Lung microvascular endothelial cell (primary cell): Measurements from ENCODE around the gene ADGRA1. TPM values are rescaled to one million over a fixed set of nuclear protein-coding genes. Genes with fewer than 3 reads are reported as not detected.
"Not testable (repeated sequence)": the region's sequence is repeated elsewhere in the genome, so short reads cannot be mapped to it uniquely, and the experiment has no call there.

ENCODE experiments used
- DNase-seq, 2 donors: peaks; one replicate each; pipeline versions ENCODE4 v3.0.0 to v3.0.0-alpha.2; 2010; ENCODE audit warnings: low read depth in 2 of 2
- total RNA-seq: library from RNA; depleted of rRNA; stranded (reverse); fragments of >200 nt; gene quantifications from 2 replicates; pipeline ENCODE4 v1.2.1, GENCODE V29; 2014

ADGRA1 gene
- total RNA-seq, 1 donor from 2014 or later = under 0.01 TPM

GRCh38 chr10:133142523-133143199 is 54.9 kb downstream of the ADGRA1 start:
- no peak for DNase-seq

DNA sequence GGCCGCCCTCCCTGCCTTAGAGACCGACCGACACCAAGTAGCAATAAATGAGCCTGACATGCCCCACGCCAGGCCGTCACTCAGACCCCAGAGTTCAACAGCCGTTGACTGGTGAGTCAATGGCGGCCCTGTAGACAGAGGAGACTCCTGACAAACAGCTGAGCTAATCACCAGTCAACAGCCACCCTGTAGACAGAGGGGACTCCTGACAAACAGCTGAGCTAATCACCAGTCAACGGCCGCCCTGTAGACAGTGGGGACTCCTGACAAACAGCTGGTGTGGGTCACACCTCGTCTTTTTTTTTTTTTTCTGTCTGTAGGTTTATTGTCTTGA is 55.4 kb downstream of the ADGRA1 start:
- no peak for DNase-seq

DNA sequence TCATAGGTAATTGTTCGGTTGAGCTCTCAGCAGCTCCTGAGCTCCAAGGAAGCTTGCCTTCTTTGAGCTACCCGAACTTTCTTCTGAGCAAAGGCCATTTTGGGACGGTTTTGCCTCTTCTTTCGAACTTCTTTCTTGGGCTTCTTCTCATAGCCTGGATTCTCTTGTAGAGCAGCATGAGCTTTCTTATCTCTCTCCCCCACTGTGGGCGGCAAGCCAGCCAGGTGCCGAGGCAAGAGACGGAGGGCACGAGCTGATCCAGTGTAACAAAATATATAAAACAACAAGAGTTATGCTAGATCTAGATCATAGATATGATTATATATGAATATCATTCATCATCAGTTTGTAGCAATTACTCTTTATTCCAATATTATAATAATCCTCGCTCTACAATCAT is 55.8 kb downstream of the ADGRA1 start:
- DNase-seq = no peak

- DNase-seq = no peak
Observed at GRCh38 chr10:133144771-133145170, 57.0 kb downstream of the ADGRA1 start.

DNA sequence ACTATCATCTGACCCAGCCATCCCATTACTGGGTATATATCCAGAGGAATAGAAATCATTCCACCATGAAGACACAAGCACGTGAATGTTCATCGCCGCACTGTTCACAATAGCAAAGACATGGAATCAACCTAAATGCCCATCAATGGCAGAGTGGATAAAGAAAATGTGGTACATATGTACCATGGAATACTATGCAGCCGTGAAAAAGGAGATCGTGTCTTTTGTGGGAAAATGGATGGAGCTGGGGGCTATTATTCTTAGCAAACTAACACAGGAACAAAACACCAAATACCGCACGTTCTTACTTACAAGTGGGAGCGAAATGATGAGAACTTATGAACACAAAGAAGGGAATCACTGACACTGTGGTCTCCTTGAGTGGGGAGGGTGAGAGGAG is 62.5 kb downstream of the ADGRA1 start:
- DNase-seq = no peak

GRCh38 chr10:133150656-133151055 is 62.9 kb downstream of the ADGRA1 start:
- no peak for DNase-seq

GRCh38 chr10:133151071-133151470 is 63.3 kb downstream of the ADGRA1 start:
- DNase-seq = not testable (repeated sequence)

- DNase-seq = no peak
Observed at GRCh38 chr10:133151543-133151972, 63.8 kb downstream of the ADGRA1 start.

DNA sequence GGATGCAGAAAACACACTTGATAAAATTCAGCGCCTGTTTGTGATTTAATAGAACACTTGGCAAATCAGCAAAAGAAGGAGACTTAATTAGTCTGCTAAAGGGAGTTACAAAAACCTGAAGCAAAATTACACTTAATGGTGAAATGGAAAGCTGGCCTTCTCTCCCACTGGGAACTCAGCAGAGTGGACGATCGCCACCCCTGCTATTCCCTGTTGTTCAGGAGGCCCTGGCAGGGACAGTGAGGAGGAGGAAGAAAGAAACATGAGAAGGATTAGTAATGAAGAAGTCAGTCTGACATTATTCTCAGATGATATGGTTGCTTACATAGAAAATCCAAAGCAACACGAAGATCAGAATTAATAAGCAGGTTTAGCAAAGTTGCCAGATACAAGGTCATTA is 66.7 kb downstream of the ADGRA1 start:
- no peak for DNase-seq

DNA sequence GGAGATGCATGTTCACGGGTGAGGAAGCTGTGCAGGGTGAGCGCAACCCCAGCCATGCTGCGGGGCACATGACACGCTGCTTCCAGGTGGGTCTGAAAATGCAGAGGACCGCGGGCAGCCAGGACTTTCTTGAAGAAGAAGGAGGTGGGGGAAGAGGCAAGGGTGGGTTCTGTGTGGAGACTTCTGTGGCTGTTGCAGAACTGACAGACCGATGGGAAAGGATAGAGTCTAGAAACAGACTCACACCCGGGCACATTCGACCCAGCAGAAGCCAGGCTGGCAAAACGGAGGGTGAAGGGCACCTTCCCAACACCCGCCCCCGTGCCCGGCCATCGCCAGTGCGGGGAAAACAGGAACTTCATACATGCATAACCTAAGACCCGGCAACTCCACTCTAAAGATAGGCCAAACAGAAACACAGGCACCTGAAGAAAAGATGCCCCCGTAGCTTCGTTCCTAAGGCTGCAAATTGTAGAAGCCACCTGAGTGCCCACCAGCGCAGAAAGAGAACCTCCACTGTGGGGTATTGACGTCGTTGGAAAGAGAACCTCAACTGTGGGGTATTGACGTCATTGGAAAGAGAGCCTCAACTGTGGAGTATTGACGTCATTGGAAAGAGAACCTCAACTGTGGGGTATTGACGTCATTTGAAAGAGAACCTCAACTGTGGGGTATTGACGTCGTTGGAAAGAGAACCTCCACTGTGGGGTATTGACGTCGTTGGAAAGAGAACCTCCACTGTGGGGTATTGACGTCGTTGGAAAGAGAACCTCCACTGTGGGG is 67.5 kb downstream of the ADGRA1 start:
- no peak for DNase-seq

DNA sequence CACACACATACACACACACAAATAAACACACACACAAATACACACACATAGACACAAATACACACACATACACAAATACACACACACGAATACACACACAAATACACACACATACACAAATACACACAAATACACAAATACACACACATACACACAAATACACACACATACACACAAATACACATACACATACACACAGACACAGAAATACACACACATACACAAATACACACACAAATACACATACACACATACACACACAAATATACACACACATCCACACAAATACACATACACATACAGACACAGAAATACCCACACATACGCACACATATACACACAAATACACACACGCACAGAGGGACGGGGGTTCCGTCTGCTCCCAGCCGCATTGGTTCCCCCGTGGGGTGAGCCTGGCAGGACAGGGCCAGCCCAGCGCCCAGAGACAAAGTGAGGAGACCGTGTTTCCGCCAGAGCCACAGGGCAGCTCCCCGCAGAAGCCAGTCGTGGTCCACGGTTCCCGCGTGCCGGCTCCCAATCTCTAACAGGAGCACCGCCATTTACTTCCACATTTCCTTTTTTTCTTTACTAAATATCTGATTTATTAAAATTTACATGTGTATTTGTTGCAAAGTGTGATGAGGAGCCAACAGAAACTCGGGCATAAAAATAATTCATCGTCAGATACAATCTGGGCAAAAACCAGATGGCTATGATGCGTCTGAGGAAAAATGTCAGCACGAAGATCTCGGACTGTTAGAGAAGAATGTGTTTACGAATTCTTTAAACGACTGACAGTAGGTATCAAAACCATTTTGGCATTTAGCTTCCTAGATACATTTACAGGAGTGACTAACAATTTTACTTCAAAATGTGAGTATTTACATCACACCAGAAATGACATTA is 69.2 kb downstream of the ADGRA1 start:
- no peak for DNase-seq

- no peak for DNase-seq
Observed at GRCh38 chr10:133157662-133158436, 70.1 kb downstream of the ADGRA1 start.

DNA sequence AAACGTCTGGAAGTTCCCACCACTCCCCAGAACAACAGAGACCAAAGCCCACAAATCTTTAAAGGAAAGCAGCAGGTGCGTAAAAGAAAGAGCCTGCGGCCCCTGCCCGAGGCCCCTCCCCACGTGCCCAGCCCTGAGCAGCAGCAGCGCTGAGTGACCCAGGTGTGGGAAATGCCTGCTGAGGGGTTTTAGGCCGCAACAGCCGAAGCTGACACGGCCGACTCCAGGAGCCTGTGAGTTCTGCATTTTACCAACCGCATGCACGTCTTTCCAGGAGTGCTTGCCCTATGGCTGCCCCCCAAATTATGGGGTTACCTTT is 70.7 kb downstream of the ADGRA1 start:
- DNase-seq = no peak

DNA sequence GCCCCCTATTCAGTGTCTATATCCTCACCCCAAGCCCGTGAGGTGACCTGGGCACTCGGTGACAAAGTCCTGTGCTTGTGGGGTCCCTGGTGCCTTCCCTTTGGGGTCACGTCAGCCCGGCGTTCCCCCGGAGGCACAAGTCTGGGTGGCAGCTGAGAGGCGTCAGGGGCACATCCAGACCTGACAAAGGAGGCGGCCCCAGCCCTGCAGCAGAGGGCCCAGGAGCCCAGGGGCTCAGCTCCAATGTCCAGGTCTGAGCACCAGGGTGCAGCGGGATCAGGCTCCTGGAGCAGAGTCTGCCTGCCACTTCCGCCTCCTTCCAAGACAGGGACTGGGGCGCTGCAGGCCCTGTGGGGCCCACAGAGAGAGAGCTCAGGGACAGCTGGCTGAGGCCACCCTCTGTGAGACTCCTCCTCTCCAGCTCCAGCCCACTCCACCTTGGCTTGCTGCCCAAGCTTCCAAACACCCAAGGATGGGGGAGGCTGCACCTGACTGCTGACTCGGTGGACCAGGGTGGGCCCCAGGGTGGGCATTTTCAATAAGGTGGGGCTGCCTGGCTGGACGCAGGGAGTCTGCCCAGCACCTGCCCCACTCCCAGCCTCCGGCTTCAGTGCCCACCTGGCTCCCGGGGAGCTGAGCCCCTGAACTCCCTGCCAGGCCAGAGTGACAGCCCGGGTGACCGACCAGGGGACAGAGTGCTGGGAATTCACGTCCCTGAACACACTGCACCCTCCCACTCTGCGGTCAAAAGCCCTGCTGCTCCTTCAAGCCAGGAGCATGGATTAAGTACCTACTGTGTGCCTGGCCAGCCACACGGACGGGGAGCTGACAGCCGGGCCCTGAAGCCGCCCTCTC is 71.3 kb downstream of the ADGRA1 start:
- DNase-seq = no peak

GRCh38 chr10:133159611-133159949 is 71.9 kb downstream of the ADGRA1 start:
- no peak for DNase-seq

- DNase-seq = peak in 1 of 2 donors; percentile 32
Observed at GRCh38 chr10:133159950-133160825, 72.5 kb downstream of the ADGRA1 start, which contains the start of gene KNDC1. KNDC1 (plus strand) TSS chr10:133160219; CDS start chr10:133160468, 249 bp downstream.

DNA sequence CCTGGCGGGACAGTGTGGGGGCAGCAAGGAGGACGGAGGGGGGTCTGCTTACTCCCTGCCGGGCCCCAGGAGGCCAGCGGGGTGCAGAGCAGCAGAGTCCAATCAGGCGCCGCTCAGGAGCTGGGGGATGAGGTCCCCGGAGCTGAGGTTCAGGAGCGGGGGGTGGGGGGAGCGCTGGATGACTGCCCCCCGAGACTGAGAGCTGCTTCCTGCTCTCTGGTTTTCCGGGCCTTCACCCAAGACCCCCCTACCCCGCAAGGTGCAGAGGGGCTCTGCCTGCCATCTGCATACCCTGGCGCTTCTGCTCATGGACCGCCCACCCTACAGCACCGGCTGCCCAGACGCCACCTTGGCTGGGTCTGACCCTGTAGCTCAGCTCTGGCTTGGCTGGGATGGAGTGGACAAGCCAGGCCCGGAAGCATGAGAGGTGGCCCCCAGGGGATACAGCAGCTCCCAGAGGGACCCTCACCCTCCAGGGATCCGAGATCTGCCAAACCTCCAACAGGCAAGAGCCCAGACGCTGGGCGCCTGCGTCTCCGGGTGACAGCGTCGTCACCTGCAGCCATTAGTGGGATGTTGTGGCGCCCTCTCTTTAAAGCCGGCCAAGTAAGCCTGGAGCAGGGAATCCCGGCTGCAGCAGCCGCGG is 73.2 kb downstream of the ADGRA1 start:
- DNase-seq = no peak

GRCh38 chr10:133161486-133162109 is 73.9 kb downstream of the ADGRA1 start:
- no peak for DNase-seq
